GM21360 (cell line): ENCODE data around the gene HS6ST2.

ENCODE experiments used
- ATAC-seq: cut with Tn5 transposase; IDR thresholded peaks from one replicate; pipeline ENCODE4 v1.9.1; 2021; ENCODE audit warnings: mild to moderate bottlenecking, moderate library complexity; ENCODE audit not compliant: unreplicated experiment

HS6ST2 gene

DNA sequence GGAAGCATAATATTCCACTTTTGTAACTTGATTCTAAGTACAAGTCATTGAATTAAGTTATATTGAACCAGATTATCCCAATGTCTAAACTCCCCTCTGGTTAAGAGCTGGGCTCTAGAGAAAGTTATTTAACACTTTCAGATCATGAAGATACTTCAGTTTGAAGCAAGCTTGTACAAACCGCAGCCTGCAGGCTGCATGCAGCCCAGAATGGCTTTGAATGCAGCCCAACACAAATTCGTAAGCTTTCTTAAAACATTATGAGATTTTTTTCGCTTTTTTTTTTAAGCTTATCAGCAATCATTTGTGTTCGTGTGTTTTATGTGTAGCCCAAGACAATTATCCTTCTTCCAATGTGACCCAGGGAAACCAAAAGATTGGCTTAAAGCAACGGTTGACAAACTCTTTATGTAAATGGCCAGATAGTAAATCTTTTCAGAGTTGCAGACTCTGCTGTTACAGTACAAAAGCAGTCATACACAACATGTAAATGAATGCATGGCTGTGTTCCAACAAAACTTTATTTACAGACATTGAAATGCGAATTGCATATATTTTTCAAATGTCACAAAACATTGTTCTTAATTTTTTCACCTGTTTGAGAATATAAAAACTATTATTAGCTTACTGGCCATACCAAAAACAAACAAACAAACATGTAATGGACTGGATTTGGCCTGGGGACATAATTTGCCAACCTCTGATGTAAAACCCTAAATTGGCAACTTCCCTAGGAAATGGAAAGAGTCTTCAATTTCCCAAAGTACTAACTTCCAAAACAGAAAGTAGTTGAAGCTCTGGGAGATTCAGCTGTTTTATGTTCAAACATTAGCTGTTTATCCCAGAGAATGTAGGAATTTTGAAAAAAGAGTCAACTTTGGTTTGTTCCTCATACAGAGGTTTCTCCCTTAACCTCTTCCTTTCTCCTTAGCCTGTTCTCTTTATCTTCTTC lies 268.5 kb downstream of the HS6ST2 start:
- ATAC-seq, result no peak

DNA sequence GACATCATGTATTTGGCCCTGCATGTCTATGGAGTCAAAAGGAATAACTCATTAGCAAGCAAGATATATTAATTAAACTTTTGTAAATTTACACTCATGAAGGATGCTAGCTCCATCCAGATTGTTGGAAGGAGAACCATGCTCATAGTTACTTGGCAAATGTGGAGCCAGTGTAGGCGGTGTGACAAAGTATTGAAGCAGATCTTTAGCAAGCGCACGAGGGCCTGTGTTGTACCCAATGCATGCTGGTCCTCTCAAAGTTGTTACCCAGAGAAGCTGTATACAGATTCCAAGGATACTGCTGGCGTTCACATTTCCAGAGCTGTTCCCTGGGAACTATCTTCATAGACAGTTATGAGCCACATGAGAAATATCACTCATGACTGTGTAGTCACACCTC lies 273.2 kb downstream of the HS6ST2 start:
- no peak for ATAC-seq

DNA sequence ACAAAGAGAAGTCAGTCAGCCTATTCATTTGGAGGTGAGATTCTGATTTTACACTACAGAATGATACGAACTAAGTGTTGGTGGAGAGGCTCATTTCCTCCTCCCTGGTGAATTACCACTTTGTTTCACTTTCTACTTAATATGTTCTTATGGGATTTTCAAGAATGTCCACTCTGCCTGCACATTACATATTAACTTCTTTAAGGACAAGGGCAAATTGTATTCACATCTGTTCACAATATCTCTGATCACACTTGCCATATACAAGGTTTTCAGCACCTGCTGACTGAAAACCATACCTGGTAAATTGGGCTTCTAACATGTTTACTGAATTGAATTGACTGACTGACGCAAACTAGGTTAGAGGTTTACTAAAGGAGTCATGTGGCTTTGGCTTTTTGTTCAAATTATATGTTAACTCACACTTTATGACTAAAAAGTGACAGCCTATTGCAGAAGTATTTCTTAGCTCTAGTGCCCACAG lies 281.2 kb downstream of the HS6ST2 start:
- ATAC-seq, result no peak

DNA sequence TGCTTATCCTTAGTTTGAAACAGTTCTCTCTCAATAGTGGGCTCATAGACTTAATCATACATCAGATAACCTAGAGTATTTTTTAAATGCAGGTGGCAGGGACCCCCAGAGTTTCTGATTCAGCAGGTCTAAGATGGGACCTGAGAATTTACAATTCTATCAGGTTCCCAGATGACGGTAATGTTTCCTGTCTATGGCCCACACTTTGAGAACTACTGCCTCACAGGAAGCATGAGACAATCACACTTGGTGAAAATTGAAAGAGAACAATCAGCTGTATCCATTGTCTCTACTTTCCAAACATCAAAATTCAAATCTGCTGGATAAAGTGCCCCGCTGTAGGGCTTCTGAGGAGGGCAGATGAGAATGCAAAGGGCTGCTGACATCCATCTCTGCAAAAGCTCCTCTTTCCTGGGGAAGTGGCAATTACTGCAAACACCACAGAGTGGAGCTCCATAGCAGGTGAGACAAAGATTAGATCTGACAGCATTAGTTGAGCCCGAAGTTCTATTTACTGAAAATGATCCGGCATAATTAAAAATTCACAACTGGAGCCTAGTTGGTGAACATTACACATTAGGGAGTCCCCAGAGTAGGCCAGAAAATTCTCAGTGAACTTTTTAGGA lies 281.8 kb downstream of the HS6ST2 start:
- ATAC-seq, result no peak

DNA sequence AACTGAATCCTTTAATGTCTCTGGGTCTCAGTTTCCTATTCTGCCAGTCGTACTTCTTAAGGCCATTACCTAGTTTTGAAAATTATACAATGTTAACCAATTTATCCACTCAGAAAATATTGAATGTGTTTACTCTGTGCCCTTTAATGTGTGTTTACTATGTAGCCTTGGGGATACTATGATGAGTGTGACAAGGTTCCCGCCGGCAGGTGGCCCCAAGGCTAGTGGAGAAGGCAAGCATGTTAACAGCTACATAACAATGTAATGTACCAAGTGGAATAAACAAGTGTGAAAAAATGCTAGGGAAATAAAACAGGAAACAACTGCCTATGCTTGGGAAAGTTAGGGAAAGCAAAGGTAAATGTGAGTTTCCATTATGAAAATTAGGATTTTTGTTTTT lies 282.3 kb downstream of the HS6ST2 start:
- ATAC-seq, result no peak

DNA sequence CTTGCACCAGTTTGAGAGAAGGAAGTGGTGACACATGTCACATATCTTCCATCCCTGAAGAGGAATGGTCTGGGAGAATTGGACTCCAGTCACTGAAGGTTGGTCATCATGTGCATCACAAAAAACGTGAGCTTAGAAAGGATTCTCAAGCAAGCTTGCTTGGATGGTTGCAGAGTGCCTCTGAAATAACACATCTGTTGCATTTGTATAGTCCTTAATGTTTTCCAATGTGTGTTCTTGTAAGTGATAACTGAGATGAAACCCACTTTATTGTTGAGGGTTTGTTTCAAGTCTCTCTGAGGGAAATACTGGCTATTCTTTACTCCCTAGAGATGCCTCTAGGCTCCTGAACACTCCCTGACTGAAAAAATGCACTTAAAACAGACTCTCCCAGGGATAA lies 285.1 kb downstream of the HS6ST2 start:
- ATAC-seq, result no peak

DNA sequence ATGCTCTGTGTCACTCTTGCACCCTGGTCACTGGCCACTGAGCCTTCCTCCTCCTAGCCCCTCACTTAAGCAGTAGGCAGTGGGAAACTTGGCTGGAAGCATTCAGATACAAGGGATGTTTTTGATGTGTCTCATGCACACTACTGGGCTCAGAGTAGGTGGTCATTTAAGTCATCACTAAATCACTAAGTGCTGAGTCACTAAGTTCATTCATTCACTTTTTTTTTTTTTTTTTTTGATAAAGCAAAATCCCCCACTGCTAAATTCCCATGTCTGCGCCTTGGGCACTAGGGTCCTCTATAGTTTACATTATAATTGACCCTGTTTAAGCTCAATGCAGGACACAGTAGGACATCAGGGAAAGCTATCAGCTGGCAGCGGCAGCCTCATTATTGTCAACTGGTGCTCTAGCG lies 287.2 kb downstream of the HS6ST2 start:
- no peak for ATAC-seq

DNA sequence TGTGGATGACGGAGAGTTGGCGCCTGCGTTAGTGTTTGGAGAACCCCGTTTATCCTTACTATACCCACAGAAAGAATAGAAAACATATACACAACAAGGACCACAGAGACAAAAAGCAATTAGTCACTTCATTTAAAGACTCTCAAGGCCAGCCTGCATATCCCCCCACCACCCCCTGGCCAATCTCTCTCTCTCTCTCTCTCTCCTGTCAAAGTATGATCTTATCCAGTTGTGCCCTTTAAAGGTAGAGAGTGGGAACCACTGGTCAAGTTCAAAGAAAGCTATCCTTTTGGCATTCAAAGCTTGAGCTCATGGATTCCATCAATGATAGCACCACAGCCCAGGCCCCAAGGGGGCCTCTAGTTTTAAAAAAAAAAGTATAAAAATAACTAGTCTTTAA lies 289.3 kb downstream of the HS6ST2 start:
- no peak for ATAC-seq

DNA sequence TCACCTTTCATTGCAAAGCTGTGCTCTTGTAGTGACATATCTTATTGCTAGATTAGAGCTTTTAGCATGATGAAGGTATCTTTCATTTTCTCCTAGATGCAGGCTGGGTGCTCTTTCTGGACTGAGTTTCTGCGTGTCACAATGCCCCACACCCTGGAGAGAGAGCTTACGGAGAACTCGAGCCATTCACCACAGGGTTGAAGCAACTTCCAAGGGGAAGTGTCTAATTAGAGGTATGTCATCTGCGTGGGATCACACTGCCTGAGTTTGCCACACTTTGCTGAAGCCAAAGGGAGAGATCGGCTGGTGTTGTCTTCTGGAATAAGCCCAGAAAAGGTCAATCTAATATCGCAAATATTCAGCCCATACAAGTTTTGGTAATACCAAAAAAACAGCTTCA lies 290.3 kb downstream of the HS6ST2 start:
- ATAC-seq, result no peak

DNA sequence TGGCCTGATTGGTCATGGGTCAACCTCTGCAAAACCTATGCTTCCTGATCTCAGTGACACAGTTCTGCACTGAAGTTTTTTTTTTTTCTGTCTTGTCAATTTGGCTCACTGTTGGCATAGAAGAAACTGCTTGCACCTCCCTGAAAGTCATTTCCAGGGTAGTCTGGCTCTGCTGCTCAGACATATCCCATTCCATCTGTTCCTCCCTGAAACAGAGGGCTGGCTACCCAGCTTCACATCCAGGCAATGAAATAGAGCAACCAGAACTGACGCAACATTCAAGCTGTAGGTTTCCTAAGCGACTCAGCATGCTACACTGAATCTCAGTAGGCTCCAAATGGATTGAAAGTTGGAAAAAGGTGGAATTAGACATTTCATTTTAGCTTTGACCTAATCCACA lies 292.8 kb downstream of the HS6ST2 start:
- ATAC-seq, result no peak

DNA sequence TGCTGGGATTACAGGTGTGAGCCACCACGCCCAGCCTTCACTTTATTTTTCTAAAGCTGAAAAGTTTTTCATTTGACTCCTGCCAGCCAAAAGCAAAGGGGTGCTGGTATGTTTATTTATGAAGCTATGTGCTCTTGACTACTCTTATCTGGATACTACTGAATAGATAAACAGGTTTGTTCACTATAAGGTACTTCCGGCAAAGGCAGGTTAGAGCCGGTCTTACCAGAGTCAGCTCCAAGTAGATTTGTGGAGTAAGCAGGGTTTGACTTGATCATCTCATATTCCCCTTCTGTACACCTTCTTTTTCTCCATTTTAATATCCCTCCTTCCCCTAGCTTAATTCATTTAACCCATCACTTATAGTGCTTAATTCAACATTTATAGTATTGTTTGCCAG lies 294.2 kb downstream of the HS6ST2 start:
- ATAC-seq, result no peak

DNA sequence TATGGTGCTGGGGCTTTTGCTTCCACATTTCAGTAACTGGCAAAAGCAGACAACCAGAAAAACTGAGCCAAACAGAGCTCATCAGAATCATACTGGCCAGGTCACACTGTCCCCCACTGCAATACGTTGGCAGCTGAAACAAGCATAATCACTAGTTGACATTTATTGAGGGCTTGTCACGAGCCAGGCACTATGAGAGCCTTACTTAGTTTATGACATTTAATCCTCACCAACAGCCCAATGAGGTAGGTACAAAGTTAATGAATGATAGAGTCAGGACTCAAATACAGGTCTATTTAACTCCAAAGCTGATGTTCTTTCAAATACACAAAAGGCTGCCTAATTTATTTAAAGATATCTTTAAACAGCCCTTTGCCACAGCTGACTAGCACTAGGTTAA lies 295.6 kb downstream of the HS6ST2 start:
- ATAC-seq, result no peak

DNA sequence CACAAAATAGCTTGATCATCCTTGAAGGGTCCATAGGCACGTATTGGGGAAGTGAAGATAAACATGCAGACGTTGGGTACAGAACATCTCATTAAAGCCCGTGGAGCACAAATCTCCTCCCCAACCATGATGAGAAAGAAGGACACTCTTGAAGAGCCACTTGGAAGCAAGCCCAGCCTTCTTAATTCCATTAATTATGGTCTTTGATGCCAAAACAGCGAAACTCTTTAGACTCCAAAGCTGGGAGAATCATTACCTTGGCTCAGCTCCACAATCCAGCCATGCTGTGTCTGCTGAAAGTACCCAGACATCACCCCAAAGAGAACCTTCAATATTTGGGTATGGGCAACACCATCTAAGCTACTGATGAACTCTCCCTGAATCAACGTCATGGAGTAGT lies 300.6 kb downstream of the HS6ST2 start:
- no peak for ATAC-seq

DNA sequence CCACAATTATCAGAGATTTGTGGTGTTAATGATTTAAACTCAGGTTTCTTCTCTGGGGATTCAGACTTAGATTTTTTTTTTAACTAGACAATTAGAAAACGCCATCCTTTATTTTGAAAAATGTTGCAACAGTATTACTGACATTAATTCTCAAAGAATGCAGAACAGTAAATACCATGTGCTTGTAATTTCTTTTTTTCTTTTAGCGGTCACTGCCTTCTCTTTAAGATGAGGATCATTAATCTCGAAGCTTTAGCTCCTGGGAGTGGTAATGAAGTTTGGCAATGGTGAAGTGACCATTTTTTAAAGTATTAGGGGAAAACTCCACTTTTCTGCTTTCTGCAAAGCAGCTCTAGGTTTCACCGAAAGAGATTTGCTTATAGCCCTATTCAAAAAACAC lies 305.6 kb downstream of the HS6ST2 start:
- ATAC-seq, result no peak

DNA sequence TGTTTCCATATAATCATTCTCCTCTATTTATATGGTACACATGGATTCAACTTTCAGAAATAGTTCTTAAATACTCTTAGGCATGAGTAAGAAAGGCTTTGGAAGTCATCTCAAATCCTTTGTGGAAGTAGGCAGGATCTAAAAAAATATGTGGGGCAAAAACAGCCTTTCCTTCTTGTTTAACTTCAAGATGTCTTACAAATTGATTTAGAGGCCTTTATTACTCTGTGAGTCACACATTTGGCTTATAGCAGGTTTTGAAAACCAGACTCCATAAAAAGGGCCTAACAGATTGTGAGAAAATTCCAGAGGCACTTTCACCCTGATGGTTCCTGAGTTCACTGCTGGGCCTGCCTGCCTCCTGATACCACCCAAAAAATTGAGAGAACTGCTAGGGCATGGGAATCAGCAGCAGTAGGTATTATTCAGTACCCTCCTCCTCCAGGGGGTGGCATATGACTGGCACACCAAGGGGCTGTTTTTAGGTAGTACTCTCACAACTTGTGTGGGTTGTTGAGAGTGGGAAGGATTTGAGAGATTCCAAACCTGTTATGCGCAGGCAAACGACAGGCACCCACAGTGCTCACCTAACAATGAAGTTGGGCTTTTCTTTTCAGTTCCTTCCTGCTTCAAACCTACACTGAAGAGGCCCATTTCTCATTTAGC lies 306.9 kb downstream of the HS6ST2 start:
- ATAC-seq, result no peak

DNA sequence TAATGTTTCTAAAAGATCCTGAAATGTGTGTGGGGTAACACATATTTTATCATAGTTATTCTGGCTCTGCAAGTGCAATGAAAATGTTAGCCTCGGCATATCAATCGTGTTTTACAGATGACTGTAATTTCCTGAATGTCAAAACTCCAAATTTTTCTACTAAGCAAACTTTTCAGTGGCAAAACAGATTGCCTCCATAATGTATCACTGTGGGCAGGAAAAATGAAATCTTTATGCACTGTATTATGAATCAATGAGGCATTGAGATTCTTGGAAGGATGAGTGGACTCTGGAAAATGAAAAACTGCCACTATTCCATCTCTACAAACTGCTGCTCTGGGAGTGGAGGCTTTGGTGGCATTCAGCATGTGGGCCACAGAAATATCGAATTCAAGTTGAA lies 309.5 kb downstream of the HS6ST2 start:
- ATAC-seq, result no peak

DNA sequence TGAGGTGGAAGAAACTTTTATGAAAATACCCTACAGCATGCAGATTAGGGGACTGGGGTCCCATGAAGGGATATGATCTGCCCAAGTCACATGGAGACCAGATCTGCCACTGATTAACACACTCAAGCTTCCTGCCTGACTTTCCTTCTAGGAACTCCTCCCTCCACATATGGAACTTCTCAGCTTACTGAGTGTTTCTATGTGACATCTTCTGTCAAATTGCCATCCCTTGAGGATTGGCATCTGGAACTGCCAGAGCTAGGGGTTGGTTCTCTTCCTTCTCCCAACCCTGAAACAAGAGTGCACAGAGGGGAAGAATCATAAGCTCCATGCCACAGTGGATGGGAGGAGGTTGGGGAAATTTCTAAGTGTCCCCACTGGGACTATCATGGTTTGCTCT lies 319.0 kb downstream of the HS6ST2 start:
- no peak for ATAC-seq

DNA sequence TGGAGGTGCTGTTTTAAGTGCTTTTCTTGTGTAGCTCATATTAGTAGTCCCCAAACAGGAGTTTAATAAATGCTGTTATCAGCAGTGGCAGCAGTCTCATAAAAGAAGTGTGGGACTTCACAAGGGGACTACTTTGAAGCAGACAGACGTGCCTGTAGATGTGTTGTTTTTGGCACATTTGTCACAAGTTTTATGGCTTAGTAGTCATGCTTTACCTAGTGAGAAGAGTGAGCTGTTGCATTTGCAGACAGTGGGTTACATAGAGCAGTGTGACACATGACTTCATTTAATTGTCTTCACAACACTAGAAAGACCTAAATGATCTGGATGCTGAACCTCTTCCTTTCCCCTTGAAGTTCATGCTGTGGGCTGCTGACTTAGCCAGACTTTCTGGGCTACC lies 320.1 kb downstream of the HS6ST2 start:
- ATAC-seq, result no peak

DNA sequence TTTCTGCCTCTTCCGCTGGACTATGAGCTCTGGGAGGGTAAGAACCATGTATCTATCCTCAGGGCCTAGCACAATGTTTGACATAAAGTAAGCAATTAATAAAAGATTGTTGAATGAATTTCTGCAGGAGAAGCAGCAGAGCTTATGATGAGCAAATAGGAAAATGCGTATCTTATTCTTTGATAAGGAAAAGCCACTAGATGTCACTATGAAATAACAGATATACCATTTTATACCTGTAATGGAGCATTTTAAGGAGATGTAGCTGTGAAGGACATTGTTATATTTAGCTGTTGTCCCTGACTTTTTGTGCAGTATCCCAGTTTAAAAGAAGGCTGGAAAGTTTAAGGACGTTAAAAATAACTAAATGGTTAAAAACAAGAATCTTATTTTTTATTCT lies 322.3 kb downstream of the HS6ST2 start:
- no peak for ATAC-seq

DNA sequence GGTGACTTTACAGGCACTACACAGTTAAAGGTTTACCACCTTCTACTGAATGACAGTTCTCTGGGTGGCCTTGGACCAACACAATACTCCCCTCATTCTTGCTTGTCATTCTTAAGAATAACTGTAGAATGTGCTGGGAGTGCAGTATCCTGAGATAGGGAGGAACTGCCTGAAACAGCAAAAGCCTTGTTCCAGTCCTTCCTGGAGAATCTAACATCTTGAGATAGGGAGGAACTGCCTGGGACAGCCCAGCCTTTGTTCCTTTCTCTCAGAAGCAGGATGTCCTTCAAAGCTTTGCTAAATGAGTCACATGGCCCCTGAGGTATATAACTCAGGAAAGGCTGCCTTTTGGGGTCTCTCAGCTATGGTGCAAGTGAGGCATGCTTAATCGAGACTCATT lies 323.9 kb downstream of the HS6ST2 start:
- no peak for ATAC-seq

DNA sequence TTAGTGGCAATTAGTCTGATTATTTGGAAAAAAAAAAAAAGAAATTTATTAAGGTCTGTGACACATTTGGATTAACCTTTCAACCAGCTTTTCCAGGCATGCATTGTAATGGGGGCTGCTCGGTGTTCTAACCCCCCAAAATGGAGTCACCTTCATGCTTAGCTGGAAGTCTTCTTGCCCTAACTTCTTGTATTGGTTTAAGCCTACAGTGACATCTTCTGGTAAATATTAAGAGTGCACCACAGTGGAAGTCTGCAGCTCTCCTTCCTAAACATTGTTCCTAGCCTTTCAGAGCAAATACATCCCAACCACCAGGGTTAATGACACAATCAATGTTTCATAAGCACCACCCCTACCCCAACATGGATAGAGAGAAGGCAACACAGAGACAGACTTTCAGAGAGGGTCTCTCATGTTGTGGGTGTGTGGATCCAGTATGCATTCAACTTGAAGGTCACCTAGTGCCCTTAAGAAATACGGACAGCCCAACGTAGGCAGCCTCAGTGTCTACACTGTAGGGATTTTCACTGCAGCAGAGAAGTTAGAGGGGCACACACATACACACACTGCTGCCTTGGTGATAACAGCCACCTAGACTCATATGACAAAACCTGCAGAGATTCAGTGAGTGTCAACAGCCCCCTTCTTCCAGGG lies 326.7 kb downstream of the HS6ST2 start:
- no peak for ATAC-seq
